Measurements from ENCODE around the gene AK5.

DNA sequence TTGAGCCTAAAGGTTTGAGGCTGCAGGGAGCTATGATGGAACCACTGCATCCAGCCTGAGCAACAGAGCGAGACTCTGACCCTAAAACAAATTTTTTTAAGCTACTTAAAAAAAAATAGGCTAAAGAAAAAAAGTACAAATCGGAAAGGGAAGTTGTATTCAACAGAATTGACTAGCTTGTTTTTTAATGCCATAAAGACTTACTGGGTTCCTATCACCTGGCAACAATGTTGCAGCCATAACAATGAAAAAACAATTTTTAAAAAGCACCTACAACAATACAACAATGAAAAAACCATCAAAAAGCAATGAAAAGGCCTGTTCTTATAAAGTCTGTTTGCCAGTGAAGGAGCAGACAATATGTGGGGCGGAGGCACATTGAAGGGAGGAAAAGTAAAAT lies 42.5 kb upstream of the AK5 start:
- no peak for TF ChIP-seq POLR2AphosphoS5 (IDR thresholded peaks at IDR 0.05)
- TF ChIP-seq, protein P1, sequence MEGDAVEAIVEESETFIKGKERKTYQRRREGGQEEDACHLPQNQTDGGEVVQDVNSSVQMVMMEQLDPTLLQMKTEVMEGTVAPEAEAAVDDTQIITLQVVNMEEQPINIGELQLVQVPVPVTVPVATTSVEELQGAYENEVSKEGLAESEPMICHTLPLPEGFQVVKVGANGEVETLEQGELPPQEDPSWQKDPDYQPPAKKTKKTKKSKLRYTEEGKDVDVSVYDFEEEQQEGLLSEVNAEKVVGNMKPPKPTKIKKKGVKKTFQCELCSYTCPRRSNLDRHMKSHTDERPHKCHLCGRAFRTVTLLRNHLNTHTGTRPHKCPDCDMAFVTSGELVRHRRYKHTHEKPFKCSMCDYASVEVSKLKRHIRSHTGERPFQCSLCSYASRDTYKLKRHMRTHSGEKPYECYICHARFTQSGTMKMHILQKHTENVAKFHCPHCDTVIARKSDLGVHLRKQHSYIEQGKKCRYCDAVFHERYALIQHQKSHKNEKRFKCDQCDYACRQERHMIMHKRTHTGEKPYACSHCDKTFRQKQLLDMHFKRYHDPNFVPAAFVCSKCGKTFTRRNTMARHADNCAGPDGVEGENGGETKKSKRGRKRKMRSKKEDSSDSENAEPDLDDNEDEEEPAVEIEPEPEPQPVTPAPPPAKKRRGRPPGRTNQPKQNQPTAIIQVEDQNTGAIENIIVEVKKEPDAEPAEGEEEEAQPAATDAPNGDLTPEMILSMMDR (IDR thresholded peaks at IDR 0.05 in 8 of 11, conservative IDR thresholded peaks at IDR 0.05 in 3 of 11): no peak
